Measurements from ENCODE around the gene TXNL4A. TPM values are rescaled to one million over a fixed set of nuclear protein-coding genes. Genes with fewer than 3 reads are reported as not detected.

The TXNL4A gene
- total RNA-seq, 1 donor from 2014 or later = 104 TPM

DNA sequence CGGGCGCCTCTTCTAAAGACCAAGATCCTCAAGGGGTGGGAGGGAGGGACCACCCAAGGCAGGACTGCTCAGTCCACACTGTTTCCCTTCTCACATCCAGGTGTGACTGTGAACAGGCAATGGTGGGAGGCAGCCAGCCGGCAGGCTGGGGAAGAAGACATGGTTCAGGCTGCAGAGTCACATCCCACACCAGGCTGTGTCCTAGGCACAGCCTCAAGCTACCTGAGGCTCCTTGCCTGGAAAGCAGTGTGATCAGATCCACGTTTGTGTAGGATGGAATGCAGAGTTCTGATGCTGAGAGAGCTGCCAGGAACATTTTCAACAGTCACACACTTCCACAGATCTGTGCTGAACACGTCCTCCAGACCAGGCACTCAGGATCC lies 53.3 kb downstream of the TXNL4A start:
- peaks cover 60% of the 10 kb centered on the region for H3K36me3 Mint-ChIP-seq (ENCODE audit: insufficient read depth)
- no peak overlapping the region for H3K4me3 Mint-ChIP-seq (ENCODE audit: low read depth)
- H3K9me3 Mint-ChIP-seq (ENCODE audit: low read depth) = peaks cover 22% of the 10 kb centered on the region
- H3K27me3 Mint-ChIP-seq = no peaks in the 10 kb centered on the region
- TF ChIP-seq, protein P1, sequence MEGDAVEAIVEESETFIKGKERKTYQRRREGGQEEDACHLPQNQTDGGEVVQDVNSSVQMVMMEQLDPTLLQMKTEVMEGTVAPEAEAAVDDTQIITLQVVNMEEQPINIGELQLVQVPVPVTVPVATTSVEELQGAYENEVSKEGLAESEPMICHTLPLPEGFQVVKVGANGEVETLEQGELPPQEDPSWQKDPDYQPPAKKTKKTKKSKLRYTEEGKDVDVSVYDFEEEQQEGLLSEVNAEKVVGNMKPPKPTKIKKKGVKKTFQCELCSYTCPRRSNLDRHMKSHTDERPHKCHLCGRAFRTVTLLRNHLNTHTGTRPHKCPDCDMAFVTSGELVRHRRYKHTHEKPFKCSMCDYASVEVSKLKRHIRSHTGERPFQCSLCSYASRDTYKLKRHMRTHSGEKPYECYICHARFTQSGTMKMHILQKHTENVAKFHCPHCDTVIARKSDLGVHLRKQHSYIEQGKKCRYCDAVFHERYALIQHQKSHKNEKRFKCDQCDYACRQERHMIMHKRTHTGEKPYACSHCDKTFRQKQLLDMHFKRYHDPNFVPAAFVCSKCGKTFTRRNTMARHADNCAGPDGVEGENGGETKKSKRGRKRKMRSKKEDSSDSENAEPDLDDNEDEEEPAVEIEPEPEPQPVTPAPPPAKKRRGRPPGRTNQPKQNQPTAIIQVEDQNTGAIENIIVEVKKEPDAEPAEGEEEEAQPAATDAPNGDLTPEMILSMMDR (IDR thresholded peaks at IDR 0.05; ENCODE audit: unreplicated experiment) = no peak
- no peak for DNase-seq (ENCODE audit: low spot score, unreplicated experiment)
- H3K4me1 Mint-ChIP-seq (ENCODE audit: low read depth) = peaks cover 17% of the 10 kb centered on the region
- peak overlapping the region; percentile 2 for H3K27ac Mint-ChIP-seq

DNA sequence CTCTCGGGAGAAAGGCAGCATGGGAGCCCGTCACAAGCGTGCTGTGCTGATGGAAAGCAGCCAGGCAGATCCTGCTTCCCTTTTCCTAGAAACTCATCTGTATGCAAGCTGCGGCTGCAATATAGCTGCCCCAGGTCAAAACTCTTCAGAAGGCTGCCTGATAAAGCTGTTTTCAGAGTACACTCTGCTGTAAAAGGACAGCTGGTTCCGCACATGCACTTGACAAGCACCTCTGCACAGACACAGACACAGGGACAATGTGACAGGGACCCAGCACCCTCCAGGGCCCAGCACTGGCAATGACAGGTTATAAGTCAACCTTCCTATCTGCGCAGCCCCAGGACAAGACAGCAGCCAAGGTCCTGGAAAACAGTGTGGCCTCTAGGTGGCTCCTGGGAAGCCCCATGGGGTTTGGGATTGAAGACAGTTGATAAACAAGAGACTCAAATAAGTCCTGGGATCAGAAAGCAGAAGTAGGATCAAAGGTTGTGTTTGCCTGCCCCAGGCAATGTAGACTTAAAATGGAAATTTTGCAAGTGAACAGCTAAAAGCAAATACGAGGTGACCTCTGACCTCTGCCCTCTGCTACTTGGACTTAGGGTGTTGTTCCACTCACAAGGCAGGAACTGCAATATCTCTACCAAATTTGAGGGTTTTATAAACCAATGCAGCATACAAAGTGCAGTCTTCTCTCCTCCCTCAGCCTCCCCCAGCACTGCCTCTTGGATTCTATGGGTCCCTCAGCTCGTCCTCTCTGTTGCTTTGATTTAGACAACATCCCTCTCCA lies 53.9 kb downstream of the TXNL4A start:
- no peak for DNase-seq (ENCODE audit: low spot score, unreplicated experiment)
- Mint-ChIP-seq H3K36me3 (ENCODE audit: insufficient read depth) (peaks cover 65% of the 10 kb centered on the region), H3K4me1 (ENCODE audit: low read depth) (peaks cover 17% of the 10 kb centered on the region), H3K27me3 (no peaks in the 10 kb centered on the region), H3K9me3 (ENCODE audit: low read depth) (peaks cover 28% of the 10 kb centered on the region), H3K27ac (peak overlapping the region; percentile 41), H3K4me3 (ENCODE audit: low read depth) (no peak overlapping the region)
- TF ChIP-seq, protein P1 (IDR thresholded peaks at IDR 0.05; ENCODE audit: unreplicated experiment) = no peak

DNA sequence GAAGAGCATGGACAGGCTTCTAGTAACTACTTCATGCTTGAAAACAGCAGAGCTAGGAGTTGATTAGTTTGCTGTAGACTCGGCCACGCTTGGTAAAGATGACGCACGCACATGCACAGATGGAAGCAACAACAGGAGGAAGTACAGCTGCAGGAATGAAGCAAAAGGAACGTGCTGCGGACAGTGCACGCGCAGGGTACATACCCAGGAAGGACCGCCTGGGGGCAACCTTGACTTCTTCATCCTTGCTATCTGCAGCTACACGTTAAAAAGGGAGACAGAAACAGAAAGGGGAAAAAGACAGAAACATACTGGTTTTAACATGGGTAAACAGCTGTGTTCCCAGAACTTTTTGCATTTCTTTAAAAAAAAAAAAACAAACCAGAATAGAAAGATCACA lies 54.6 kb downstream of the TXNL4A start:
- Mint-ChIP-seq H3K4me3 (ENCODE audit: low read depth) (no peak overlapping the region), H3K9me3 (ENCODE audit: low read depth) (peaks cover 35% of the 10 kb centered on the region), H3K27me3 (no peaks in the 10 kb centered on the region), H3K4me1 (ENCODE audit: low read depth) (peaks cover 17% of the 10 kb centered on the region), H3K36me3 (ENCODE audit: insufficient read depth) (peaks cover 68% of the 10 kb centered on the region), H3K27ac (no peak overlapping the region)
- TF ChIP-seq, protein P1 (IDR thresholded peaks at IDR 0.05; ENCODE audit: unreplicated experiment) = peak; percentile 59
- no peak for DNase-seq (ENCODE audit: low spot score, unreplicated experiment)

DNA sequence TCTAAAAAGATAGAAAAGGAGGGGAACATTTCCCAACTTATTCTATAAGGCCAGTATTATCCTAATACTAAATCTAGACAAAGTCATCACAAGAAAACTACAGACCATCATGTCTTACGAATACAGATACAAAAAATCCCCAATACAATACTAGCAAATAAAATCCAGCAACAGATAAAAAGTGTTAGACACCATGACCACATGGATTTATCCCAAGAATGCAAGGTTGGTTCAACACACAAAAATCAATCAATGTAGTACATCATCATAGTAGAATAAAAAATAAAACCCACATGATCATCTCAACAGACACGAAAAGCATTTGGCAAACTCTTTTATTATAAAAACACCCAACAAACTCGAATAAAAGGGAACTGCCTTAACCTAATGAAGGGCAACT lies 55.5 kb downstream of the TXNL4A start:
- Mint-ChIP-seq H3K4me3 (ENCODE audit: low read depth) (no peak overlapping the region), H3K27me3 (no peaks in the 10 kb centered on the region), H3K9me3 (ENCODE audit: low read depth) (peaks cover 36% of the 10 kb centered on the region), H3K4me1 (ENCODE audit: low read depth) (peaks cover 17% of the 10 kb centered on the region), H3K27ac (no peak overlapping the region), H3K36me3 (ENCODE audit: insufficient read depth) (peaks cover 69% of the 10 kb centered on the region)
- DNase-seq (ENCODE audit: low spot score, unreplicated experiment) = no peak
- TF ChIP-seq, protein P1 (IDR thresholded peaks at IDR 0.05; ENCODE audit: unreplicated experiment) = no peak

DNA sequence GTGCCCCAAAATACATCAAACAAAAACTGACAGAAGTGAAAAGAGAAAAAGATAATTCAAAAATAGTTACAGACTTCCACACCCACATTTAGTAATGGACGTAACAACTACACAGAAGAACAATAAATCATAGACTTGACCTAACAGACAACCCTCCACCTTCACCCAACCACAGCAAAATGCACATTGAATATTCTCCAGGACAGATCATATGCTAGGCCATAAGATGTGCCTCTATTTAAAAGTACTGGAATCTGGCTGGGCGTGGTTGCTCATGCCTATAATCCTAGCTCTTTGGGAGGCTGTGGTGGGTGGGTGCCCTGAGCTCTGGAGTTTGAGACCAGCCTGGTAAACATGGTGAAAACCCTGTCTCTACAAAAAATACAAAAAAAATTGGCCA lies 56.9 kb downstream of the TXNL4A start:
- Mint-ChIP-seq H3K27me3 (no peaks in the 10 kb centered on the region), H3K27ac (no peak overlapping the region), H3K4me3 (ENCODE audit: low read depth) (no peak overlapping the region), H3K9me3 (ENCODE audit: low read depth) (peaks cover 36% of the 10 kb centered on the region), H3K36me3 (ENCODE audit: insufficient read depth) (peaks cover 59% of the 10 kb centered on the region), H3K4me1 (ENCODE audit: low read depth) (peaks cover 17% of the 10 kb centered on the region)
- TF ChIP-seq, protein P1 (IDR thresholded peaks at IDR 0.05; ENCODE audit: unreplicated experiment) = no peak
- no peak for DNase-seq (ENCODE audit: low spot score, unreplicated experiment)

All from progenitor cell of endocrine pancreas (in vitro differentiated cells).